Left hindlimb (tissue), 1 donor: ENCODE results near the gene EXOC6.
A peak's percentile ranks its signal among the peaks of the same experiment; 100 is the strongest.

ENCODE experiments used
- DNase-seq: peaks from one replicate; pipeline ENCODE4 v3.0.0-alpha.2; 2018

EXOC6 gene

GRCh38 chr10:93030409-93030808, 182.1 kb downstream of the EXOC6 start:
- DNase-seq: no peak

GRCh38 chr10:93032105-93032808, 183.9 kb downstream of the EXOC6 start:
- DNase-seq: no peak

GRCh38 chr10:93032809-93033137, 184.5 kb downstream of the EXOC6 start:
- no peak for DNase-seq

- DNase-seq: no peak
Observed at GRCh38 chr10:93034426-93034825, 186.1 kb downstream of the EXOC6 start.

- DNase-seq: no peak
Observed at GRCh38 chr10:93039110-93039509, 190.8 kb downstream of the EXOC6 start.

GRCh38 chr10:93039721-93040120, 191.4 kb downstream of the EXOC6 start:
- no peak for DNase-seq

- no peak for DNase-seq
Observed at GRCh38 chr10:93054486-93054885, 206.2 kb downstream of the EXOC6 start.

GRCh38 chr10:93058139-93058538, 209.8 kb downstream of the EXOC6 start:
- no peak for DNase-seq

- DNase-seq: peak; percentile 20
Observed at GRCh38 chr10:93059975-93060886, 211.9 kb downstream of the EXOC6 start, which contains the start of gene CYP26C1. CYP26C1 (plus strand) TSS chr10:93060798; CDS start chr10:93061264, 466 bp downstream.

- no peak for DNase-seq
Observed at GRCh38 chr10:93060887-93061593, 212.7 kb downstream of the EXOC6 start.

GRCh38 chr10:93061594-93062513, 213.5 kb downstream of the EXOC6 start:
- DNase-seq: peak; percentile 30

GRCh38 chr10:93062514-93063143, 214.3 kb downstream of the EXOC6 start:
- DNase-seq: peak; percentile 37

- DNase-seq: no peak
Observed at GRCh38 chr10:93063144-93063976, 215.0 kb downstream of the EXOC6 start.

- no peak for DNase-seq
Observed at GRCh38 chr10:93063977-93064660, 215.8 kb downstream of the EXOC6 start.

- DNase-seq: peak; percentile 23
Observed at GRCh38 chr10:93064874-93065660, 216.7 kb downstream of the EXOC6 start.

GRCh38 chr10:93065675-93066543, 217.6 kb downstream of the EXOC6 start:
- DNase-seq: peak; percentile 28

- DNase-seq: no peak
Observed at GRCh38 chr10:93066544-93066913, 218.2 kb downstream of the EXOC6 start.
